K562 (cell line): ENCODE results near the gene KATNB1. TPM values are rescaled to one million over a fixed set of nuclear protein-coding genes. Genes with fewer than 3 reads are reported as not detected.

Source experiments
- ATAC-seq: fragments of 200-7000 bp; cut with Tn5 transposase; 3 replicates; pipeline ENCODE4 v1.9.1; 2020; ENCODE audit warnings: moderate library complexity
- BruUV-seq: library from RNA; stranded (reverse); fragments of 400-500 nt; replicated peaks from 2 replicates; lab custom pipeline; 2021; lab: Mats Ljungman, UMichigan
- CTCF ChIA-PET: fragments of 300-600 bp; formaldehyde crosslinking; extraction: SDS; loops from one replicate; lab custom pipeline; 2021; ENCODE audit warnings: low intra/inter-chr PET ratio; lab: Yijun Ruan, JAX
- POLR2A ChIA-PET: fragments of 300-600, 350-650 bp; sonication (Branson Sonifier 250); formaldehyde crosslinking; extraction: SDS; loops from one replicate; lab custom pipeline; 2021; ENCODE audit warnings: antibody characterized with exemption, inconsistent platforms; lab: Yijun Ruan, JAX
- DNase-seq, 4 experiments: peaks; one replicate each; pipeline versions ENCODE4 v3.0.0 to v3.0.0-alpha.2; 2011 to 2018; ENCODE audit warnings: low spot score in 3 of 4, mixed read lengths in 3 of 4; ENCODE audit errors: extremely low read depth in 1 of 4
- FAIRE-seq: peaks from 2 replicates; lab custom pipeline; 2011; peaks lifted over from hg19 to GRCh38; lab: Jason Lieb, UNC
- H2AFZ ChIP-seq: 2 replicates; pipeline ENCODE4 v1.6.0; 2011; ENCODE audit warnings: low read depth, low read length, control low read depth, inconsistent platforms
- H3K27ac ChIP-seq: fragments of 200-600 bp; 3 replicates; pipeline ENCODE4 v1.8.0; 2011; ENCODE audit warnings: low read depth, mild to moderate bottlenecking, control low read depth, inconsistent platforms, low read length, moderate library complexity, mixed read lengths; ENCODE audit errors: extremely low read depth
- H3K27me3 ChIP-seq, 2 experiments: fragments of 300-600 bp in 1 of 2; 2 replicates in 1 of 2; 3 replicates in 1 of 2; pipeline versions ENCODE4 v1.6.0 to v1.8.0; 2011; ENCODE audit warnings: inconsistent platforms in 2 of 2, low read length in 2 of 2, mild to moderate bottlenecking in 1 of 2, mixed read lengths in 1 of 2, moderate library complexity in 1 of 2; ENCODE audit not compliant: control insufficient read depth in 2 of 2, insufficient read depth in 2 of 2
- H3K36me3 ChIP-seq: fragments of 300-600 bp; 3 replicates; pipeline ENCODE4 v1.8.0; 2011; ENCODE audit warnings: mild to moderate bottlenecking, low read length, inconsistent platforms; ENCODE audit not compliant: control insufficient read depth, insufficient read depth
- H3K4me1 ChIP-seq, 2 experiments: fragments of 200-600 bp in 1 of 2; replicated peaks in 1 of 2; 2 replicates in 1 of 2; 3 replicates in 1 of 2; pipeline versions ENCODE4 v1.5.1 to v1.8.0; 2011; ENCODE audit warnings: inconsistent platforms in 2 of 2, low read length in 2 of 2, mild to moderate bottlenecking in 1 of 2, mixed read lengths in 1 of 2, moderate library complexity in 1 of 2; ENCODE audit not compliant: control insufficient read depth in 2 of 2, insufficient read depth in 2 of 2
- H3K4me2 ChIP-seq: 2 replicates; pipeline ENCODE4 v1.6.1; 2011; ENCODE audit warnings: low read length, control low read depth, inconsistent platforms, mixed read lengths; ENCODE audit not compliant: insufficient read depth
- H3K4me3 ChIP-seq: fragments of 200-600 bp; sonication (generic), shearing (Covaris generic); 2 replicates; pipeline ENCODE4 v1.5.1; 2016; ENCODE audit warnings: control low read depth, inconsistent platforms
- H3K79me2 ChIP-seq: fragments of 200-600 bp; 3 replicates; pipeline ENCODE4 v1.8.0; 2011; ENCODE audit warnings: low read length, inconsistent platforms; ENCODE audit not compliant: control insufficient read depth, insufficient read depth
- H3K9ac ChIP-seq, 2 experiments: 2 replicates each; pipeline versions ENCODE4 v1.6.0 to v1.6.1; 2011; ENCODE audit warnings: low read depth in 2 of 2, low read length in 2 of 2, control low read depth in 1 of 2, inconsistent platforms in 1 of 2, mild to moderate bottlenecking in 1 of 2, mixed read lengths in 1 of 2; ENCODE audit not compliant: insufficient read depth in 1 of 2
- H3K9me1 ChIP-seq: one replicate; pipeline ENCODE4 v1.6.0; 2011; ENCODE audit warnings: inconsistent platforms, mild to moderate bottlenecking, low read length, moderate library complexity; ENCODE audit not compliant: control insufficient read depth, insufficient read depth
- H3K9me3 ChIP-seq: replicated peaks from 2 replicates; pipeline ENCODE4 v1.5.1; 2011; ENCODE audit warnings: low read depth, low read length, inconsistent platforms; ENCODE audit not compliant: control insufficient read depth, insufficient read depth
- H4K20me1 ChIP-seq: replicated peaks from 2 replicates; pipeline ENCODE4 v1.6.1; 2011; ENCODE audit warnings: low read length, inconsistent platforms, mixed read lengths; ENCODE audit not compliant: control insufficient read depth, insufficient read depth
- ATF7 ChIP-seq: fragments of 450-650 bp; IDR thresholded peaks from 2 replicates; pipeline ENCODE4 v1.7.1; 2014; ENCODE audit warnings: mild to moderate bottlenecking, moderate library complexity
- BCLAF1 ChIP-seq, 2 experiments: fragments of 450-650 bp in 1 of 2; IDR thresholded peaks; 2 replicates each; pipeline ENCODE4 v1.6.1; 2011 to 2017; ENCODE audit warnings: low read depth in 2 of 2, antibody characterized with exemption in 1 of 2, borderline replicate concordance in 1 of 2, low read length in 1 of 2, mild to moderate bottlenecking in 1 of 2, mixed read lengths in 1 of 2; ENCODE audit not compliant: control insufficient read depth in 1 of 2
- CBX5 ChIP-seq: IDR thresholded peaks from 2 replicates; pipeline ENCODE4 v1.6.1; 2014; ENCODE audit warnings: low read depth, borderline replicate concordance
- GABPB1 ChIP-seq: sonication (generic); formaldehyde crosslinking; IDR thresholded peaks from 2 replicates; pipeline ENCODE4 v1.8.0; 2022; ENCODE audit warnings: mild to moderate bottlenecking, missing genetic modification reagents
- JUNB ChIP-seq: fragments of 450-650 bp; formaldehyde crosslinking; conservative IDR thresholded peaks from 2 replicates; pipeline ENCODE4 v1.4.0; 2020; ENCODE audit warnings: mild to moderate bottlenecking
- MEIS2 ChIP-seq: fragments of 450-650 bp; IDR thresholded peaks from 2 replicates; pipeline ENCODE4 v1.6.1; 2014; ENCODE audit warnings: mild to moderate bottlenecking; ENCODE audit not compliant: partially characterized antibody
- NFRKB ChIP-seq: fragments of 450-650 bp; IDR thresholded peaks from 2 replicates; pipeline ENCODE4 v1.6.1; 2016; ENCODE audit warnings: low read depth
- RFX5 ChIP-seq: IDR thresholded peaks from 2 replicates; pipeline ENCODE4 v1.6.1; 2011; ENCODE audit warnings: low read depth, mild to moderate bottlenecking, improper control_type of control experiment, low read length
- SMARCA5 ChIP-seq: fragments of 450-650 bp; IDR thresholded peaks from 2 replicates; pipeline ENCODE4 v1.6.1; 2016
- WGBS: fragments of 100-300 bp; shearing (Covaris generic); methylation state at CpG from one replicate; pipeline ENCODE4 v1.1.6; 2016; ENCODE audit warnings: low coverage, mixed read lengths; ENCODE audit not compliant: insufficient coverage; ENCODE audit errors: missing lambda C conversion rate; 5-methylcytosine and 5-hydroxymethylcytosine counted together
- in situ Hi-C: fragments of 300-500 bp; cut with MboI; formaldehyde crosslinking; loops from 4 replicates; pipeline ENCODE4 v1.15.0; 2018; ENCODE audit warnings: inconsistent platforms, mixed read lengths
- intact Hi-C: fragments of 100-400 bp; cut with micrococcal nuclease; formaldehyde crosslinking; loops from 2 replicates; pipeline ENCODE4 v1.14.2; 2022
- polyA plus RNA-seq, 8 experiments: library from polyadenylated mRNA; depleted of rRNA in 4 of 8; stranded (reverse) in 5 of 8; unstranded in 3 of 8; fragments of >200 nt; fragmentation: Nextera tagmentation in 2 of 8; fragmentation: Illumina TruSeq in 1 of 8; extraction: Ambion mirVana in 2 of 8; extraction: Trizol in 1 of 8; gene quantifications; 2 replicates each; pipeline versions ENCODE4 v1.2.1 to v1.2.3, GENCODE V29; 2011 to 2014; ENCODE audit warnings: inconsistent platforms in 1 of 8, missing spikeins in 1 of 8
- total RNA-seq, 7 experiments: library from RNA; depleted of rRNA in 6 of 7; stranded (reverse); fragments of >200 nt in 6 of 7; fragmentation: Illumina TruSeq in 2 of 7; extraction: Trizol in 2 of 7; gene quantifications; 2 replicates each; pipeline versions ENCODE4 v1.2.1 to v1.2.3, GENCODE V29; 2011 to 2021; ENCODE audit warnings: low replicate concordance in 1 of 7
- TF ChIP-seq, protein P1 (sequence below): fragments of 450-650 bp; IDR thresholded peaks from 2 replicates; pipeline ENCODE4 v1.6.1; 2016
- TF ChIP-seq, protein P2 (sequence below): fragments of 450-650 bp; IDR thresholded peaks from 2 replicates; pipeline ENCODE4 v1.6.1; 2017; ENCODE audit warnings: antibody characterized with exemption, mild to moderate bottlenecking
- TF ChIP-seq, protein P3 (sequence below): IDR thresholded peaks from 2 replicates; pipeline ENCODE4 v1.6.1; 2011; ENCODE audit not compliant: insufficient read length; ENCODE audit errors: extremely low read depth

Gene KATNB1
- total and polyA plus RNA-seq, 9 of the 15 experiments (the other 6 are each of a cell fraction or from before 2014, with no cell fraction given), result 1.2 to 52.6 (median 21.9) TPM

DNA sequence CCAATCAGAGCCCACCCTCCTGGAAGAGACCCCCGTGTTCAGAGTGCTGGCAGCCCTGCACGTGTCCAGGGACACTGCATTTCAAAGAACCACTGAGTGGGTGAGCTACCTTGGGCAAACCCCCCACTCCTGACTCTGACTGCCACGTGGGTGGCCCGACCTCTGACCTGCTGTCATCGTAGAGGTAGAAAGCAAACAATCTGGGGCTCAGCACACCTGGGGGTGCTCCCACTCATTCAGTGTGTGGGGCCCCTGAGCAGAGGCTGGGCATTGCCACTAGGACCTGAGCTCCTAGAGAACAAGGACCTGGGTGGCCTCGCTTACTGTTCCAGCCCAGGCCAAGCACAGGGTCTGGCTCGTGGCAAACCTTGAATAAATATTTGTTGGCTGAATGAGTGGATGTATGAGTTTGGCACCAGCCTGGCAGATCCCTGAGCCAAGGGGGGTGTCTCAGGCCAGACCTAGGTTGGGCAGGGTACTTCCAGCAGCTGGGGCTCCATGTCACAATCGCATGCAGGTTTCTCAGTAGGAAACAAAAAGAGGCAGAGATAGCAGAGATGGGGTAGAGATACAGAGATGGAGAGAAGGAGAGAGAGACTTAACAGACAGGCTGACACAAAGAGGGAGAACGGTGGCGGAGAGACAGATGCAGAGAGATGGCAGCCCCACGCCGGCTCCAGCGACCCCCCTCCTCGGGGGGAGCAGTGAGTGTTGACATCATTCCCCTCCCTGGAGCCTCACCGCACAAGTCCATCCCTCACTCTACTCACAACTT lies 46.4 kb upstream of the KATNB1 start:
- Histone ChIP-seq H3K79me2 (no peaks in the 10 kb centered on the region), H3K4me3 (peak overlapping the region; percentile 20; the same call in 1 of the 2 replicates), H3K9ac (peak overlapping the region; percentile 55 to 80), H3K9me1 (peaks cover 8% of the 10 kb centered on the region), H3K4me2 (peak overlapping the region; percentile 74), H3K9me3 (no peaks in the 10 kb centered on the region), H3K36me3 (no peaks in the 10 kb centered on the region), H2AFZ (peak overlapping the region; percentile 60), H3K4me1 (peaks cover 42 to 54% of the 10 kb centered on the region in 2 experiments), H3K27ac (peak overlapping the region; percentile 67), H4K20me1 (no peaks in the 10 kb centered on the region), H3K27me3 (no peaks in the 10 kb centered on the region)
- no TSS peak for BruUV-seq
- intact Hi-C loops, result no loop called here
- ATAC-seq (peak; percentile 6), DNase-seq (peak in 1 of 4 experiments; percentile 34), FAIRE-seq (no peak)
- in situ Hi-C loops, result no loop called here
- 25% methylated on average over 15 of the region's 15 CpGs for WGBS
- ChIA-PET POLR2A (interaction anchor here (0.6 to 2.2 kb wide), 6 partner anchors 11 to 43 kb away, joined by 3 to 15 read pairs (median 4); no protein-coding TSS in a partner anchor), CTCF (no interaction called here)
- no peak for TF ChIP-seq MEIS2
- TF ChIP-seq, protein P1, sequence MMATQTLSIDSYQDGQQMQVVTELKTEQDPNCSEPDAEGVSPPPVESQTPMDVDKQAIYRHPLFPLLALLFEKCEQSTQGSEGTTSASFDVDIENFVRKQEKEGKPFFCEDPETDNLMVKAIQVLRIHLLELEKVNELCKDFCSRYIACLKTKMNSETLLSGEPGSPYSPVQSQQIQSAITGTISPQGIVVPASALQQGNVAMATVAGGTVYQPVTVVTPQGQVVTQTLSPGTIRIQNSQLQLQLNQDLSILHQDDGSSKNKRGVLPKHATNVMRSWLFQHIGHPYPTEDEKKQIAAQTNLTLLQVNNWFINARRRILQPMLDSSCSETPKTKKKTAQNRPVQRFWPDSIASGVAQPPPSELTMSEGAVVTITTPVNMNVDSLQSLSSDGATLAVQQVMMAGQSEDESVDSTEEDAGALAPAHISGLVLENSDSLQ, result no peak
- TF ChIP-seq SMARCA5, result no peak
- TF ChIP-seq GABPB1, result no peak
- TF ChIP-seq, protein P2, sequence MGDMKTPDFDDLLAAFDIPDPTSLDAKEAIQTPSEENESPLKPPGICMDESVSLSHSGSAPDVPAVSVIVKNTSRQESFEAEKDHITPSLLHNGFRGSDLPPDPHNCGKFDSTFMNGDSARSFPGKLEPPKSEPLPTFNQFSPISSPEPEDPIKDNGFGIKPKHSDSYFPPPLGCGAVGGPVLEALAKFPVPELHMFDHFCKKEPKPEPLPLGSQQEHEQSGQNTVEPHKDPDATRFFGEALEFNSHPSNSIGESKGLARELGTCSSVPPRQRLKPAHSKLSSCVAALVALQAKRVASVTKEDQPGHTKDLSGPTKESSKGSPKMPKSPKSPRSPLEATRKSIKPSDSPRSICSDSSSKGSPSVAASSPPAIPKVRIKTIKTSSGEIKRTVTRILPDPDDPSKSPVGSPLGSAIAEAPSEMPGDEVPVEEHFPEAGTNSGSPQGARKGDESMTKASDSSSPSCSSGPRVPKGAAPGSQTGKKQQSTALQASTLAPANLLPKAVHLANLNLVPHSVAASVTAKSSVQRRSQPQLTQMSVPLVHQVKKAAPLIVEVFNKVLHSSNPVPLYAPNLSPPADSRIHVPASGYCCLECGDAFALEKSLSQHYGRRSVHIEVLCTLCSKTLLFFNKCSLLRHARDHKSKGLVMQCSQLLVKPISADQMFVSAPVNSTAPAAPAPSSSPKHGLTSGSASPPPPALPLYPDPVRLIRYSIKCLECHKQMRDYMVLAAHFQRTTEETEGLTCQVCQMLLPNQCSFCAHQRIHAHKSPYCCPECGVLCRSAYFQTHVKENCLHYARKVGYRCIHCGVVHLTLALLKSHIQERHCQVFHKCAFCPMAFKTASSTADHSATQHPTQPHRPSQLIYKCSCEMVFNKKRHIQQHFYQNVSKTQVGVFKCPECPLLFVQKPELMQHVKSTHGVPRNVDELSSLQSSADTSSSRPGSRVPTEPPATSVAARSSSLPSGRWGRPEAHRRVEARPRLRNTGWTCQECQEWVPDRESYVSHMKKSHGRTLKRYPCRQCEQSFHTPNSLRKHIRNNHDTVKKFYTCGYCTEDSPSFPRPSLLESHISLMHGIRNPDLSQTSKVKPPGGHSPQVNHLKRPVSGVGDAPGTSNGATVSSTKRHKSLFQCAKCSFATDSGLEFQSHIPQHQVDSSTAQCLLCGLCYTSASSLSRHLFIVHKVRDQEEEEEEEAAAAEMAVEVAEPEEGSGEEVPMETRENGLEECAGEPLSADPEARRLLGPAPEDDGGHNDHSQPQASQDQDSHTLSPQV, result peak; percentile 51
- TF ChIP-seq JUNB (CRISPR knock-in tag), result 0 out of 2 replicates have a peak, but pooled peaks have one; percentile 3
- no peak for TF ChIP-seq ATF7
- TF ChIP-seq, protein P3, sequence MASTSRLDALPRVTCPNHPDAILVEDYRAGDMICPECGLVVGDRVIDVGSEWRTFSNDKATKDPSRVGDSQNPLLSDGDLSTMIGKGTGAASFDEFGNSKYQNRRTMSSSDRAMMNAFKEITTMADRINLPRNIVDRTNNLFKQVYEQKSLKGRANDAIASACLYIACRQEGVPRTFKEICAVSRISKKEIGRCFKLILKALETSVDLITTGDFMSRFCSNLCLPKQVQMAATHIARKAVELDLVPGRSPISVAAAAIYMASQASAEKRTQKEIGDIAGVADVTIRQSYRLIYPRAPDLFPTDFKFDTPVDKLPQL, result no peak
- peak; percentile 73 for TF ChIP-seq NFRKB
- TF ChIP-seq RFX5, result no peak
- no peak for TF ChIP-seq CBX5
- TF ChIP-seq BCLAF1 (IDR thresholded peaks at IDR 0.05; ENCODE audit: borderline replicate concordance in 1 of 2, control insufficient read depth in 1 of 2, low read depth in 2 of 2, low read length in 1 of 2), result no peak
